Karpas-422 (cell line): ENCODE results near the gene DMD. TPM values are rescaled to one million over a fixed set of nuclear protein-coding genes. Genes with fewer than 3 reads are reported as not detected.

Experiments
- DNase-seq: peaks from one replicate; pipeline ENCODE4 v3.0.0-alpha.2; 2015
- H2AFZ ChIP-seq: fragments of 200-600 bp; sonication (generic); 2 replicates; pipeline ENCODE4 v1.6.1; 2014; ENCODE audit warnings: antibody characterized with exemption, low read length, mixed read lengths
- H3K27ac ChIP-seq: fragments of 200-600 bp; sonication (generic); 2 replicates; pipeline ENCODE4 v1.5.1; 2014; ENCODE audit warnings: mild to moderate bottlenecking, low read length, moderate library complexity
- H3K27me3 ChIP-seq: fragments of 200-600 bp; sonication (generic); 2 replicates; pipeline ENCODE4 v1.6.1; 2014; ENCODE audit warnings: low read length, mixed read lengths
- H3K36me3 ChIP-seq: fragments of 200-600 bp; sonication (generic); 2 replicates; pipeline ENCODE4 v1.6.1; 2014; ENCODE audit warnings: low read length, mixed read lengths; ENCODE audit not compliant: insufficient read depth
- H3K4me1 ChIP-seq: fragments of 200-600 bp; sonication (generic); 2 replicates; pipeline ENCODE4 v1.6.1; 2014; ENCODE audit warnings: mild to moderate bottlenecking, low read length, mixed read lengths
- H3K4me2 ChIP-seq: fragments of 200-600 bp; sonication (generic); 2 replicates; pipeline ENCODE4 v1.6.1; 2014; ENCODE audit warnings: low read length, low read depth, mild to moderate bottlenecking; ENCODE audit not compliant: poor library complexity, severe bottlenecking
- H3K4me3 ChIP-seq: fragments of 200-600 bp; sonication (generic); 2 replicates; pipeline ENCODE4 v1.5.1; 2014; ENCODE audit warnings: mild to moderate bottlenecking, antibody characterized with exemption, low read length, mixed read lengths
- H3K79me2 ChIP-seq: fragments of 200-600 bp; sonication (generic); 2 replicates; pipeline ENCODE4 v1.6.1; 2014; ENCODE audit warnings: mild to moderate bottlenecking, low read length, mixed read lengths
- H3K9ac ChIP-seq: fragments of 200-600 bp; sonication (generic); 2 replicates; pipeline ENCODE4 v1.6.0; 2014; ENCODE audit warnings: low read length
- H3K9me2 ChIP-seq: fragments of 200-600 bp; sonication (generic), shearing (Covaris generic); replicated peaks from 2 replicates; pipeline ENCODE4 v1.6.0; 2014; ENCODE audit warnings: mild to moderate bottlenecking, low read length, moderate library complexity; ENCODE audit not compliant: insufficient read depth
- H3K9me3 ChIP-seq: fragments of 300-700, 200-600 bp; sonication (generic); 2 replicates; pipeline ENCODE4 v1.6.1; 2014; ENCODE audit warnings: low read length, mixed read lengths
- H4K20me1 ChIP-seq: fragments of 200-600 bp; sonication (generic); 2 replicates; pipeline ENCODE4 v1.6.1; 2014; ENCODE audit warnings: mild to moderate bottlenecking, antibody characterized with exemption, low read length, low read depth; ENCODE audit not compliant: insufficient read depth
- total RNA-seq: library from RNA; depleted of rRNA; stranded (reverse); fragments of >200 nt; shearing (Covaris generic); gene quantifications from 2 replicates; pipeline ENCODE4 v1.2.3, GENCODE V29; 2014; ENCODE audit warnings: low replicate concordance

The DMD gene
- total RNA-seq, 1 experiment from 2014 or later, result not detected

DNA sequence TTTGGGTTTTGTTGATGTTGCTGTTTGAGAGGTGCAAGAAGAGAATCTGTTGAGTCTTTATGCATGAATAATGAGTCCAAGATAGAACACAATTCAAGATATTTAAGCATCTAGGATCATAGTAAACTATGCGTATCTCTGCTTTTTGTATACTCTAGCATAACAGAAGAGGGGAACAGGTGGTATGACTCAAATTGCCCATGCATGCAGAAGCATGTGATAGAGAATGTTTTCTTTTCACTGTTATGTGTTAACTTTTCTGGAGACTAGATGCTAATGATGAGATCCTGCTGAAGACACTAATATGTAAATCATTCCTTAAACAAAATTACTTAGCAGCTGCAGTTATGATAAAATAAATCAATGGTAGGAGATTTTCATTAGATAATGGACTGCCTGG is 1974.2 kb downstream of the DMD start:
- no peak overlapping the region for H3K4me2 ChIP-seq
- no peak overlapping the region for H3K4me3 ChIP-seq
- H4K20me1 ChIP-seq, result no peaks in the 10 kb centered on the region
- H3K79me2 ChIP-seq, result no peaks in the 10 kb centered on the region
- H3K27me3 ChIP-seq, result no peaks in the 10 kb centered on the region
- no peaks in the 10 kb centered on the region for H3K4me1 ChIP-seq
- no peak overlapping the region for H2AFZ ChIP-seq
- no peaks in the 10 kb centered on the region for H3K9me3 ChIP-seq
- H3K9ac ChIP-seq, result no peak overlapping the region
- H3K36me3 ChIP-seq, result no peaks in the 10 kb centered on the region
- no peaks in the 10 kb centered on the region for H3K9me2 ChIP-seq
- DNase-seq, result no peak
- no peak overlapping the region for H3K27ac ChIP-seq

DNA sequence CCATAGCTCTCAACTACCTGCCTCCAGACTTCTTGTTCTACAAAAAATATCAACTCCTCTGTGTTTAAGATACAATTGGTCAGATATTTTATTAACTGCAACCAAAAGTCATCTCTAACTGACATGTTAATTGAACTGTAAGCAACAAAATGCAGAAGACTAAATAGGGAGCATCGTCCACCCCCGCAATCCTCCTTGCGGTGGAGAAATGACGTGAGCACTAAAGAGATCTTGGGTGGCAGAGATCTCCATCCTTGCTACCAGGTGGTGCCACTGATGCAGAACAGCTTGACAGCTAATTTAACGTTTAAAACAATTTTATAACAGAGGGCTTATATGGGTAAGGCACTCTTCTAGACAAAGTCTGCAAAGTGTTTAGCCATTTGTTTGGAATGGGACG is 1975.1 kb downstream of the DMD start:
- Histone ChIP-seq H3K27ac (no peak overlapping the region), H3K9ac (no peak overlapping the region)
- DNase-seq, result no peak

DNA sequence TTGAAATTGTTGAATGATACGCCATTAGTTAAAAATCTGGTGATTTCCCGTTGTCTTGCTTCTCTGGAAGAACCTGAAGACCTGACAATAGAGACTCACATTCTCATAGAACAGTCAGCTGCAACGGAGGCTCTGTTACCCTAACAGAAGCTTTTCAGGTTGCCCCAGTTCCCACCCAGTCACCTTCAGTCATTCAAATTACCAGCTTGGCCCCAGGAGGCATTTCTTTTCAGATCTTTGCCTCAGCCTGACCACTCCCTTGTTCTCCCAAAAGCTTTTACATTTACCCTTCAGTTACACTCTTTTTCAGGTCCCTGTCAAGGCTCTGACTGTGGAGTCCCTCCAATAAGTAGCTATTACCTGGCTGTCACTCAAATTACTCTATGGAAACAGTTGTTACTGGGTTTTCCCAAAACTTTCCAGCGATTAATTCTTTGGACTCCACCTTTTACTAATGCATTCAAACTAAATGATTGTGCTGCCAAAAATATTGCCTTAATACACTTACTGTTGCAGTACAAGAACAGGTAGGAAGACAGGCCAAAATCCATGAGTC is 1977.3 kb downstream of the DMD start:
- H3K27ac ChIP-seq, result no peak overlapping the region
- no peaks in the 10 kb centered on the region for H3K36me3 ChIP-seq
- H3K9me3 ChIP-seq, result no peaks in the 10 kb centered on the region
- H3K27me3 ChIP-seq, result no peaks in the 10 kb centered on the region
- H4K20me1 ChIP-seq, result no peaks in the 10 kb centered on the region
- no peaks in the 10 kb centered on the region for H3K79me2 ChIP-seq
- H3K9ac ChIP-seq, result no peak overlapping the region
- no peak overlapping the region for H2AFZ ChIP-seq
- H3K4me2 ChIP-seq, result no peak overlapping the region
- no peak for DNase-seq
- no peak overlapping the region for H3K4me3 ChIP-seq
- no peaks in the 10 kb centered on the region for H3K4me1 ChIP-seq
- H3K9me2 ChIP-seq, result no peaks in the 10 kb centered on the region

More for the DNA sequence above, 1975.1 kb downstream of the DMD start:
- Histone ChIP-seq H3K4me3 (no peak overlapping the region), H3K4me1 (no peaks in the 10 kb centered on the region), H3K9me2 (no peaks in the 10 kb centered on the region), H3K4me2 (no peak overlapping the region), H2AFZ (no peak overlapping the region), H4K20me1 (no peaks in the 10 kb centered on the region), H3K79me2 (no peaks in the 10 kb centered on the region), H3K27me3 (no peaks in the 10 kb centered on the region), H3K9me3 (no peaks in the 10 kb centered on the region), H3K36me3 (no peaks in the 10 kb centered on the region)

DNA sequence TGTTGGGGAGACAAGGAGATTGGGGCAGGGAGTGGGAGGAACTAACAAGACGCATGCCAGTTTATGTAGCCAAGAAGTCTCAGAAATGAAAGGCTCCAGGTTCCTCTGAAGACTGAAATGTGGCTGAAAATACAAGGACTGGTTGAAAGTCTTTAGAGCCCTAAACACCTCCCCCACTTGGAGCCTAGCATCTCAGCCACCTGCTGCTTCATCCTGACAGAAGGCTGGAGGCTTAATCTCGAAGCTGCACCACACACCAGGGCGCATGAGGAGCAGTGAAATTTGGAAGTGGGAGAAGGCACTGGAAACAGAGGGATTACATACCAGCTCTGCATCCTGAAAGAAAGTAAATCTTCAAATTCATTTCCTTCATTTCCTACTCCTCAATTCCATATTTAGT is 1978.8 kb downstream of the DMD start:
- no peaks in the 10 kb centered on the region for H3K4me1 ChIP-seq
- DNase-seq, result no peak
- no peaks in the 10 kb centered on the region for H3K9me2 ChIP-seq
- H4K20me1 ChIP-seq, result no peaks in the 10 kb centered on the region
- no peak overlapping the region for H3K4me3 ChIP-seq
- H3K27ac ChIP-seq, result no peak overlapping the region
- no peak overlapping the region for H3K4me2 ChIP-seq
- H3K27me3 ChIP-seq, result no peaks in the 10 kb centered on the region
- H3K9ac ChIP-seq, result no peak overlapping the region
- no peaks in the 10 kb centered on the region for H3K79me2 ChIP-seq
- no peaks in the 10 kb centered on the region for H3K9me3 ChIP-seq
- H2AFZ ChIP-seq, result no peak overlapping the region
- no peaks in the 10 kb centered on the region for H3K36me3 ChIP-seq

DNA sequence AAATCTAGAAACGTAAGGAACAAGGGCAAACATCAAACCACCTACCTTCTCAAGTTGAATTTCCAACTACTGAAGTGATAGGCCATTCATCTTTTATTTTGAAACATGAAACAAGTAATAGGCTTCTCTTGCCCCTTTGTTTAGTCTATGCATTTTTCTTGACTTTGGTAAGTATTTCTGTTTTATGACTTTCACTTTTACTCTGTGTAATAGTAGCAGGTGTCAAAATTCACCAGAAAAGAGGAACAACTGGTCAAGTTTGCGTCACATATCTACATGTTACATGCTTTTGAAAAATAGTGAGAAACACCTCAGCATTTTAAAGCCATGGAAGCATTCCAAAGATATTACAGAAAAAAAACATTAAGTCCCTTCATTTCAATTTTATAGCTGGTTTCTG is 1982.4 kb downstream of the DMD start:
- no peaks in the 10 kb centered on the region for H3K27me3 ChIP-seq
- no peak overlapping the region for H3K4me3 ChIP-seq
- H4K20me1 ChIP-seq, result no peaks in the 10 kb centered on the region
- no peaks in the 10 kb centered on the region for H3K36me3 ChIP-seq
- H2AFZ ChIP-seq, result no peak overlapping the region
- no peak overlapping the region for H3K4me2 ChIP-seq
- H3K9me2 ChIP-seq, result no peaks in the 10 kb centered on the region
- no peaks in the 10 kb centered on the region for H3K4me1 ChIP-seq
- no peak overlapping the region for H3K27ac ChIP-seq
- no peaks in the 10 kb centered on the region for H3K9me3 ChIP-seq
- no peaks in the 10 kb centered on the region for H3K79me2 ChIP-seq
- H3K9ac ChIP-seq, result no peak overlapping the region
- DNase-seq, result no peak

DNA sequence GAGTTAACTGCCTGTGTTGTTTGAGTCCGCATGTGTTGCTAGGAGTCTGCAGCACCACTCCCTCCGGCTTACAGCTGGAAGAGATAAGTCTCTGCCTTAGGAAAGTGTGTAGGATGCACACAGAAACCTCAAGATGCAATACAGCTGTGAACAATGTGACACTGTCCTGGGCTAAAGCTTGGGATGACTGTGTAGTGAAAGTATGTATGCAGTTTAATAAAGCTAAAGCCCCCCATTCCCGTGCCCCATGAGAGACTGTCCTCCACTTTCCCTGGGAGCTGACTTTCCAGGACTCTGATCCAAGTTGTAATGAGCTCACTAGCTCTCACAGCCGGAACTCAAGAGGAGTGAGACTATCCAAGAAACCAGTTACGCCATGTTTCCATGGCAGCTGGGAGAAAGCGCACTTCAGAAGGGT is 1982.9 kb downstream of the DMD start:
- Histone ChIP-seq H3K4me3 (no peak overlapping the region), H3K9me2 (no peaks in the 10 kb centered on the region), H2AFZ (no peak overlapping the region), H3K9ac (no peak overlapping the region), H4K20me1 (no peaks in the 10 kb centered on the region), H3K36me3 (no peaks in the 10 kb centered on the region), H3K4me1 (no peaks in the 10 kb centered on the region), H3K9me3 (no peaks in the 10 kb centered on the region), H3K79me2 (no peaks in the 10 kb centered on the region), H3K27me3 (no peaks in the 10 kb centered on the region), H3K27ac (no peak overlapping the region), H3K4me2 (no peak overlapping the region)
- DNase-seq, result no peak

DNA sequence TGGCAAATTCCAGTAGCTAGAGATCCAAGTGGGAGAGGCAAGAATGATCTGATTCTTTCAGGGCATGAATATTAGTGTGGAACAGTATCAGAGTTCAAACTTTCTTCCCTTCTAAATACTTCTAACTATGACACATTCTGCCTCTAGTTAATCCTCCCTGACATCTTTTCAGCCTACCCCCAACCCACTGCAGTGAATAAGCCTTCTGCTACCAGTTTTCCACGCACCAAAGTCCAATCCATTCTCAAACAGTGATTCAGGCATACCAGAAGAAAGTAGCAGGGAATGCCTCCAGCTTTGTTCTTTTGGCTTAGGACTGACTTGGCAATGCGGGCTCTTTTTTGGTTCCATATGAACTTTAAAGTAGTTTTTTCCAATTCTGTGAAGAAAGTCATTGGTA is 1984.1 kb downstream of the DMD start:
- no peak overlapping the region for H2AFZ ChIP-seq
- H3K36me3 ChIP-seq, result no peaks in the 10 kb centered on the region
- no peak overlapping the region for H3K4me2 ChIP-seq
- H3K9ac ChIP-seq, result no peak overlapping the region
- H3K4me1 ChIP-seq, result no peaks in the 10 kb centered on the region
- no peaks in the 10 kb centered on the region for H3K9me2 ChIP-seq
- H3K9me3 ChIP-seq, result no peaks in the 10 kb centered on the region
- no peaks in the 10 kb centered on the region for H3K79me2 ChIP-seq
- no peaks in the 10 kb centered on the region for H4K20me1 ChIP-seq
- no peak overlapping the region for H3K4me3 ChIP-seq
- no peak overlapping the region for H3K27ac ChIP-seq
- DNase-seq, result no peak
- no peaks in the 10 kb centered on the region for H3K27me3 ChIP-seq

DNA sequence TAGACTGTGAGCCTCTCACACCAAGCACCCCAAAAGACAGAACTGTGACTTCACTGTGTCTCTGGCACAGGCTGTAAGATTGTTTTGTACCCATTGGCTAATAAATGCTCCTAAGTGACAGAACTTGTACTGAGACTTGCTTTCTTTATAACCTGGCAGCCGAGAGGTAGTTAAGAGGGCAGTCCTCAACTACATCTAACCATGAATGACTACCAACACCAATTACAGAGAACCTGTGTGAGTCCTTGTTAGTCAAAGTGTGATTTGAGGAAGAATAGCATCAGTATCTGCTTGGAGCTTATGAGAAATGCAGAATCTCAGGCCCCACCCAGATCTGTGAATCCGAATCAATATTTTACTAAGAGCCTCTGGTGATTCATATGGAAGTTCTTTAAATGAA is 1985.5 kb downstream of the DMD start:
- H2AFZ ChIP-seq, result no peak overlapping the region
- no peaks in the 10 kb centered on the region for H3K79me2 ChIP-seq
- no peaks in the 10 kb centered on the region for H3K9me2 ChIP-seq
- no peaks in the 10 kb centered on the region for H3K4me1 ChIP-seq
- H3K9ac ChIP-seq, result no peak overlapping the region
- no peak for DNase-seq
- H3K4me2 ChIP-seq, result no peak overlapping the region
- no peaks in the 10 kb centered on the region for H3K36me3 ChIP-seq
- H3K9me3 ChIP-seq, result no peaks in the 10 kb centered on the region
- no peak overlapping the region for H3K27ac ChIP-seq
- H3K4me3 ChIP-seq, result no peak overlapping the region
- H3K27me3 ChIP-seq, result no peaks in the 10 kb centered on the region
- no peaks in the 10 kb centered on the region for H4K20me1 ChIP-seq
